Neuron (in vitro differentiated cells): Measurements from ENCODE around the gene CDC45.
"Not testable (repeated sequence)": the region's sequence is repeated elsewhere in the genome, so short reads cannot be mapped to it uniquely, and the experiment has no call there.

ENCODE experiments used
- H2AFZ ChIP-seq: one replicate; pipeline ENCODE4 v1.6.1; 2013; ENCODE audit warnings: low read depth, mild to moderate bottlenecking, inconsistent platforms, low read length, moderate library complexity
- H3K27me3 ChIP-seq: one replicate; pipeline ENCODE4 v1.6.1; 2013; ENCODE audit warnings: low read length; ENCODE audit not compliant: insufficient read depth
- H3K36me3 ChIP-seq: one replicate; pipeline ENCODE4 v1.6.1; 2013; ENCODE audit warnings: low read length; ENCODE audit not compliant: insufficient read depth
- H3K4me1 ChIP-seq: one replicate; pipeline ENCODE4 v1.6.1; 2013; ENCODE audit warnings: low read length; ENCODE audit not compliant: insufficient read depth
- H3K4me3 ChIP-seq: 2 replicates; pipeline ENCODE4 v1.5.1; 2013; ENCODE audit warnings: mild to moderate bottlenecking, low read length, moderate library complexity
- H3K9me3 ChIP-seq: one replicate; pipeline ENCODE4 v1.6.1; 2013; ENCODE audit warnings: low read length

Gene CDC45

DNA sequence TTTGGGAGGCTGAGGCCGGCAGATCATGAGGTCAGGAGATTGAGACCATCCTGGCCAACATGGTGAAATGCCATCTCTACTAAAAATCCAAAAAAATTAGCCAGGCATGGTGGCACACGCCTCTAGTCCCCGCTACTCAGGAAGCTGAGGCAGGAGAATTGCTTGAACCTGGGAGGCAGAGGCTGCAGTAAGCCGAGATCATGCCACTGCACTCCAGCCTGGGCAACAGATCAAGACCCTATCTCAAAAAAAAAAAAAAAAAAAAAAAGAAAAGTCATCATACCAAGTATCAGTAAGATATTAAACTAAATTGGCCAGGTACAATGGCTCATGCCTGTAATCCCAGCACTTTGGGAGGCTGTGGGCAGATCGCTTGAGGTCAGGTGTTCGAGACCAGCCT, 51.6 kb downstream of the CDC45 start:
- not testable (repeated sequence) for H3K36me3 ChIP-seq, H3K27me3 ChIP-seq, H3K4me1 ChIP-seq, H3K9me3 ChIP-seq, H2AFZ ChIP-seq, H3K4me3 ChIP-seq

- Histone ChIP-seq H3K27me3 (no peaks in the 10 kb centered on the region), H3K4me1 (no peaks in the 10 kb centered on the region), H3K9me3 (no peaks in the 10 kb centered on the region), H3K4me3 (no peak overlapping the region), H2AFZ (no peak overlapping the region), H3K36me3 (no peaks in the 10 kb centered on the region)
Observed at GRCh38 chr22:19533049-19533626, 53.4 kb downstream of the CDC45 start.

DNA sequence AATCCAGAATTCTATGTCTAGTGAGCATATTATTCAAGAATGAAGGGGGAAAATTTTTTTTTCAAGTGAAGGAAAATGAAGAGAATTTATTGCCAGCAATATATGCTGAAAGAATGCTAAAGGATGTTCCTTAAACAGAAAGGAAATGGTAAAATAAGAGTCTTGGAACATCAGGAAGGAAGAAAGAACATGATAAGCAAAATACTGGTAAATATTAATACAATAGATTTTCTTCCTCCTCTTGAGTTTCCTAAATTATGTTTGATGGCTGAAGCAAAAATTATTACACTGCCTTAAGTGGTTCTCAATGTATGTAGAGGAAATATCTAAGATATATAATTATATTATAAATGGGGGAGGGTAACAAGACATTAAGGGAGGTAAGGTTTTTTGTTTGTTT, 54.1 kb downstream of the CDC45 start:
- H3K36me3 ChIP-seq = no peaks in the 10 kb centered on the region
- no peaks in the 10 kb centered on the region for H3K9me3 ChIP-seq
- H3K27me3 ChIP-seq = no peaks in the 10 kb centered on the region
- H3K4me1 ChIP-seq = no peaks in the 10 kb centered on the region
- no peak overlapping the region for H3K4me3 ChIP-seq
- H2AFZ ChIP-seq = no peak overlapping the region

GRCh38 chr22:19535001-19535400, 55.3 kb downstream of the CDC45 start:
- H2AFZ ChIP-seq = no peak overlapping the region
- no peaks in the 10 kb centered on the region for H3K36me3 ChIP-seq
- no peaks in the 10 kb centered on the region for H3K27me3 ChIP-seq

GRCh38 chr22:19536564-19536963, 56.8 kb downstream of the CDC45 start:
- H3K27me3 ChIP-seq = no peaks in the 10 kb centered on the region
- no peaks in the 10 kb centered on the region for H3K36me3 ChIP-seq
- no peaks in the 10 kb centered on the region for H3K9me3 ChIP-seq
- H3K4me3 ChIP-seq = no peak overlapping the region
- no peaks in the 10 kb centered on the region for H3K4me1 ChIP-seq
- H2AFZ ChIP-seq = no peak overlapping the region

More at GRCh38 chr22:19535001-19535400, 55.3 kb downstream of the CDC45 start:
- Histone ChIP-seq H3K4me1 (no peaks in the 10 kb centered on the region), H3K4me3 (no peak overlapping the region), H3K9me3 (no peaks in the 10 kb centered on the region)

- Histone ChIP-seq H3K4me1 (no peaks in the 10 kb centered on the region), H2AFZ (no peak overlapping the region), H3K4me3 (no peak overlapping the region), H3K36me3 (no peaks in the 10 kb centered on the region), H3K27me3 (no peaks in the 10 kb centered on the region), H3K9me3 (no peaks in the 10 kb centered on the region)
Observed at GRCh38 chr22:19537941-19538488, 58.3 kb downstream of the CDC45 start.

- Histone ChIP-seq H3K36me3 (no peaks in the 10 kb centered on the region), H2AFZ (no peak overlapping the region), H3K9me3 (no peaks in the 10 kb centered on the region), H3K27me3 (peaks cover 12% of the 10 kb centered on the region), H3K4me3 (no peak overlapping the region), H3K4me1 (no peaks in the 10 kb centered on the region)
Observed at GRCh38 chr22:19540394-19540793, 60.7 kb downstream of the CDC45 start.

DNA sequence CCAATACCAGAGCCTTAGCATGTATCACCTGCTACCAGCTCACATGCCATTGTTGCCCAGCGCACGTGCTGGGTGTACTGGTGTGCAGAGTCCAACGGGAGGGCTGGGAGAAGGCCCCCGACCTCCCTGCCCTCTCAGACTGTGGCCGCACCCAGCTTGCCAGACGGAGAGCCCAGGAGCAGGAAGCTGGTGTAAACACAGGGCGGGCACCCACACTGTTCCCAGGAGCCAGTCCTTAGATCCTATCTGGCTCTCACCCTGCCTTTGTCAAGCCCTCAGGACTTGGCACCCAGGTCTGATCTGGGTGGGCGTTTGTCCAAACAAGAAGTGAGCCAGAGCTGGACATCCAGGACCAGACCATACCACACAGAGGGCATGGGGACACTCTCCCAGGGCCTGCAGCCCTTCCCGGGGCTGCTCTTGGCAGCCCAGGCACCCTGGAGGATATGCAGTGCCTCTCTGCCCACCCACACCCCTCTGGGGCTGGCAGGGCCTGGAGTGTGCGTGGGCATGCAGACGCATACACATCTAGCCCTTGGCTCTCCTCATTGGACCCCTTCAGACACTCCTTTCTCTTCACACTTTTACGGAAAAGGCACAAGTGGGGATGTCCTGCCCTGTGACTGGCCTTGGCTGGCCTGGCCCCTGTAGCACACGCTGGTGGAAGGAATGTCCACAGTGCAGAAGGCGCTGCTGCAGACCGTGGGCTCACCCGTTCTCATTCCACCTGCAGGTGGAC, 64.4 kb downstream of the CDC45 start:
- H2AFZ ChIP-seq = no peak overlapping the region
- no peak overlapping the region for H3K4me3 ChIP-seq
- no peaks in the 10 kb centered on the region for H3K36me3 ChIP-seq
- peaks cover 12% of the 10 kb centered on the region for H3K27me3 ChIP-seq
- H3K9me3 ChIP-seq = no peaks in the 10 kb centered on the region
- H3K4me1 ChIP-seq = no peaks in the 10 kb centered on the region

DNA sequence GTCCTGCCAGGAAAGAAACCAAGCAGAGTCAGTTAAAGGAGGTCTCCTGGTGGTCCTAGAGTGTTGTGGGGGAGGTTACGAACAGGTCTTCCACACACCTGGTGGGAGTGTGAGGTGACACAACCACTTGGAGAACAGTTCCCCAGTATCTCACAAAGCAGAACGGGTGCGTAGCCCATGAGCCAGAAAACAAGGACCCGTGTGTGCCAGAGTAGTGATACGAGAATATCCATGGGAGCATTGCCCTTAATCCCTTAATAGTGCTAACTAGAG, 66.2 kb downstream of the CDC45 start:
- Histone ChIP-seq H2AFZ (no peak overlapping the region), H3K4me1 (no peaks in the 10 kb centered on the region), H3K27me3 (peaks cover 12% of the 10 kb centered on the region), H3K36me3 (no peaks in the 10 kb centered on the region), H3K4me3 (no peak overlapping the region), H3K9me3 (no peaks in the 10 kb centered on the region)

GRCh38 chr22:19546680-19547079, 67.0 kb downstream of the CDC45 start:
- peaks cover 12% of the 10 kb centered on the region for H3K27me3 ChIP-seq
- no peaks in the 10 kb centered on the region for H3K4me1 ChIP-seq
- no peaks in the 10 kb centered on the region for H3K9me3 ChIP-seq
- H3K36me3 ChIP-seq = no peaks in the 10 kb centered on the region
- H2AFZ ChIP-seq = no peak overlapping the region
- no peak overlapping the region for H3K4me3 ChIP-seq

DNA sequence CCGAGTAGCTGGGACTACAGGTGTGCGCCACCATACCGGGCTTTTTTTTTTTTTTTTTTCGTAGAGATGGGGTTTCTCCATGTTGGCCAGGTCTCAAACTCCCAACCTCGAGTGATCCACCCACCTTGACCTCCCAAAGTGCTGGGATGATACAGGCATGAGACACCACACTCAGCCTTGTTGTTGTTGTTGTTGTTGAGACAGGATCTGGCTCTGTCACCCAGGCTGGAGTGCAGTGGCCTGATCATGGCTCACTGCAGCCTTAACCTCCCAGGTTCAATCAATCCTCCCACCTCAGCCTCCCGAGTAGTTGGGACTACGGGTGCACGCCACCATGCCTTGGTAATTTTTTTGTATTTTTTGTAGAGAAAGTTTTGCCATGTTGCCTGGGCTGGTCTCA, 67.9 kb downstream of the CDC45 start:
- H3K27me3 ChIP-seq = peaks cover 12% of the 10 kb centered on the region
- H2AFZ ChIP-seq = no peak overlapping the region
- H3K4me3 ChIP-seq = no peak overlapping the region
- H3K36me3 ChIP-seq = no peaks in the 10 kb centered on the region
- H3K4me1 ChIP-seq = no peaks in the 10 kb centered on the region
- H3K9me3 ChIP-seq = no peaks in the 10 kb centered on the region

- not testable (repeated sequence) for H2AFZ ChIP-seq, H3K9me3 ChIP-seq, H3K36me3 ChIP-seq, H3K4me1 ChIP-seq, H3K4me3 ChIP-seq
- H3K27me3 ChIP-seq = peaks cover 12% of the 10 kb centered on the region
Observed at GRCh38 chr22:19548427-19548826, 68.7 kb downstream of the CDC45 start.

GRCh38 chr22:19548964-19549363, 69.2 kb downstream of the CDC45 start:
- no peak overlapping the region for H3K4me3 ChIP-seq
- H3K9me3 ChIP-seq = no peaks in the 10 kb centered on the region
- H2AFZ ChIP-seq = no peak overlapping the region
- H3K36me3 ChIP-seq = no peaks in the 10 kb centered on the region
- peaks cover 9% of the 10 kb centered on the region for H3K27me3 ChIP-seq
- H3K4me1 ChIP-seq = no peaks in the 10 kb centered on the region

GRCh38 chr22:19549428-19549827, 69.7 kb downstream of the CDC45 start:
- no peaks in the 10 kb centered on the region for H3K4me1 ChIP-seq
- H3K4me3 ChIP-seq = no peak overlapping the region
- peaks cover 4% of the 10 kb centered on the region for H3K27me3 ChIP-seq
- no peaks in the 10 kb centered on the region for H3K9me3 ChIP-seq
- no peaks in the 10 kb centered on the region for H3K36me3 ChIP-seq
- H2AFZ ChIP-seq = no peak overlapping the region
